GM12878 (cell line): Measurements from ENCODE around the gene IHH. TPM values are rescaled to one million over a fixed set of nuclear protein-coding genes. Genes with fewer than 3 reads are reported as not detected.

ENCODE experiments used
- ATAC-seq: fragments of 200-7000 bp; cut with Tn5 transposase; 3 replicates; pipeline ENCODE4 v1.9.1; 2020; ENCODE audit warnings: mild to moderate bottlenecking, moderate library complexity
- BruUV-seq: library from RNA; stranded (reverse); fragments of 400-500 nt; replicated peaks from 2 replicates; lab custom pipeline; 2021; lab: Mats Ljungman, UMichigan
- CTCF ChIA-PET: fragments of 300-600 bp; sonication (Branson Sonifier 250); formaldehyde crosslinking; extraction: SDS; loops from one replicate; lab custom pipeline; 2021; ENCODE audit warnings: inconsistent platforms; lab: Yijun Ruan, JAX
- POLR2A ChIA-PET: fragments of 350-600 bp; formaldehyde crosslinking; extraction: SDS; loops from one replicate; lab custom pipeline; 2021; ENCODE audit warnings: inconsistent platforms; lab: Charles Lee
- RAD21 ChIA-PET: fragments of 300-600 bp; sonication (Branson Sonifier 250); formaldehyde crosslinking; loops from one replicate; lab custom pipeline; 2023; ENCODE audit warnings: antibody characterized with exemption; ENCODE audit not compliant: unreplicated experiment; lab: Charles Lee
- SMC1A ChIA-PET: fragments of 300-600 bp; sonication (Branson Sonifier 250); formaldehyde crosslinking; loops from one replicate; lab custom pipeline; 2023; ENCODE audit not compliant: unreplicated experiment, uncharacterized antibody; lab: Charles Lee
- DNase-seq: peaks from one replicate; pipeline ENCODE4 v3.0.0-alpha.2; 2011; ENCODE audit warnings: low read depth, low spot score
- FAIRE-seq: peaks from 3 replicates; lab custom pipeline; 2011; peaks lifted over from hg19 to GRCh38; lab: Jason Lieb, UNC
- H2AFZ ChIP-seq: 2 replicates; pipeline ENCODE4 v1.6.0; 2011; ENCODE audit warnings: low read depth, low read length, control low read depth; ENCODE audit not compliant: control insufficient read depth
- H3K27ac ChIP-seq: 2 replicates; pipeline ENCODE4 v1.5.1; 2011; ENCODE audit warnings: control low read depth; ENCODE audit not compliant: control insufficient read depth, insufficient read depth
- H3K27me3 ChIP-seq, 2 experiments: replicated peaks in 1 of 2; 2 replicates each; pipeline versions ENCODE4 v1.6.0 to v1.6.1; 2011; ENCODE audit warnings: low read length in 1 of 2; ENCODE audit not compliant: control insufficient read depth in 2 of 2, insufficient read depth in 2 of 2
- H3K36me3 ChIP-seq, 2 experiments: 2 replicates each; pipeline ENCODE4 v1.5.1; 2011; ENCODE audit warnings: low read length in 1 of 2; ENCODE audit not compliant: control insufficient read depth in 2 of 2, insufficient read depth in 2 of 2
- H3K4me1 ChIP-seq: 2 replicates; pipeline ENCODE4 v1.6.1; 2011; ENCODE audit warnings: mild to moderate bottlenecking, low read length, moderate library complexity, mixed read lengths; ENCODE audit not compliant: control insufficient read depth, insufficient read depth
- H3K4me2 ChIP-seq: 2 replicates; pipeline ENCODE4 v1.6.0; 2011; ENCODE audit warnings: control low read depth; ENCODE audit not compliant: control insufficient read depth, insufficient read depth
- H3K4me3 ChIP-seq: fragments of 200-600 bp; sonication (generic); 2 replicates; pipeline ENCODE4 v1.5.1; 2016
- H3K79me2 ChIP-seq: 2 replicates; pipeline ENCODE4 v1.6.0; 2011; ENCODE audit warnings: low read length; ENCODE audit not compliant: control insufficient read depth, insufficient read depth
- H3K9ac ChIP-seq: 2 replicates; pipeline ENCODE4 v1.8.0; 2011; ENCODE audit warnings: low read length, control low read depth, mixed read lengths; ENCODE audit not compliant: control insufficient read depth, insufficient read depth
- H3K9me3 ChIP-seq: replicated peaks from 3 replicates; pipeline ENCODE4 v1.5.1; 2011; ENCODE audit warnings: mild to moderate bottlenecking, low read length; ENCODE audit not compliant: control insufficient read depth, insufficient read depth
- H4K20me1 ChIP-seq: 2 replicates; pipeline ENCODE4 v1.6.0; 2011; ENCODE audit not compliant: control insufficient read depth, insufficient read depth
- BHLHE40 ChIP-seq, 2 experiments: fragments of 450-650 bp in 1 of 2; IDR thresholded peaks; 2 replicates each; pipeline ENCODE4 v1.6.1; 2011 to 2017; ENCODE audit warnings: low read depth in 2 of 2, borderline replicate concordance in 1 of 2, improper control_type of control experiment in 1 of 2, low read length in 1 of 2, mild to moderate bottlenecking in 1 of 2
- CBX5 ChIP-seq: sonication (generic); IDR thresholded peaks from 2 replicates; pipeline ENCODE4 v1.6.1; 2016; ENCODE audit warnings: low read depth, moderate library complexity, mild to moderate bottlenecking, inconsistent platforms
- CREM ChIP-seq: IDR thresholded peaks from 2 replicates; pipeline ENCODE4 v1.6.1; 2014; ENCODE audit warnings: antibody characterized with exemption, low read depth
- CTCF ChIP-seq, 3 experiments: IDR thresholded peaks in 2 of 3; conservative IDR thresholded peaks in 1 of 3; 2 replicates each; pipeline ENCODE4 v1.5.1; 2011; ENCODE audit warnings: low read depth in 3 of 3, low read length in 3 of 3, mild to moderate bottlenecking in 3 of 3, control low read depth in 2 of 3, moderate library complexity in 2 of 3, inconsistent platforms in 1 of 3, mixed read lengths in 1 of 3; ENCODE audit not compliant: control insufficient read depth in 2 of 3, insufficient read depth in 1 of 3; ENCODE audit errors: extremely low read depth in 1 of 3
- EP300 ChIP-seq, 2 experiments: fragments of 150-350 bp in 1 of 2; IDR thresholded peaks; 2 replicates each; pipeline ENCODE4 v1.6.1; 2011 to 2012; ENCODE audit warnings: low read depth in 2 of 2, low read length in 2 of 2, borderline replicate concordance in 1 of 2, improper control_type of control experiment in 1 of 2, inconsistent platforms in 1 of 2; ENCODE audit not compliant: control insufficient read depth in 1 of 2
- MXI1 ChIP-seq: fragments of 150-350 bp; IDR thresholded peaks from 2 replicates; pipeline ENCODE4 v1.6.1; 2011; ENCODE audit warnings: low read depth, mild to moderate bottlenecking, inconsistent platforms, low read length, improper control_type of control experiment
- NFYA ChIP-seq: IDR thresholded peaks from 2 replicates; pipeline ENCODE4 v1.6.1; 2011; ENCODE audit warnings: low read depth, mild to moderate bottlenecking, low read length, improper control_type of control experiment, borderline replicate concordance
- NR2C1 ChIP-seq: fragments of 450-650 bp; IDR thresholded peaks from 2 replicates; pipeline ENCODE4 v1.6.1; 2017; ENCODE audit warnings: antibody characterized with exemption, mild to moderate bottlenecking, moderate library complexity
- POLR2AphosphoS2 ChIP-seq: IDR thresholded peaks from 2 replicates; pipeline ENCODE4 v1.6.1; 2011; ENCODE audit warnings: low read depth, mild to moderate bottlenecking, low read length, improper control_type of control experiment, moderate library complexity
- POU2F2 ChIP-seq: IDR thresholded peaks from 3 replicates; pipeline ENCODE4 v1.6.1; 2011; ENCODE audit warnings: low read depth, mild to moderate bottlenecking, low read length, borderline replicate concordance
- RAD21 ChIP-seq: IDR thresholded peaks from 2 replicates; pipeline ENCODE4 v1.6.1; 2011; ENCODE audit warnings: mild to moderate bottlenecking, low read depth, low read length, moderate library complexity; ENCODE audit not compliant: insufficient read depth
- RCOR1 ChIP-seq: conservative IDR thresholded peaks from 2 replicates; pipeline ENCODE4 v1.6.1; 2012; ENCODE audit warnings: low read depth, low read length, improper control_type of control experiment
- SREBF1 ChIP-seq: IDR thresholded peaks from 2 replicates; pipeline ENCODE4 v1.6.1; 2012; ENCODE audit warnings: mild to moderate bottlenecking, low read length
- TAF1 ChIP-seq: IDR thresholded peaks from 2 replicates; pipeline ENCODE4 v1.6.1; 2011; ENCODE audit warnings: mild to moderate bottlenecking, low read depth, low read length, borderline replicate concordance
- TCF12 ChIP-seq: IDR thresholded peaks from 2 replicates; pipeline ENCODE4 v1.6.1; 2011; ENCODE audit warnings: low read depth, mild to moderate bottlenecking, low read length
- TCF3 ChIP-seq: IDR thresholded peaks from 2 replicates; pipeline ENCODE4 v1.6.1; 2012; ENCODE audit warnings: low read depth, mild to moderate bottlenecking, low read length, borderline replicate concordance; ENCODE audit not compliant: insufficient read depth
- YBX1 ChIP-seq: fragments of 450-650 bp; IDR thresholded peaks from 2 replicates; pipeline ENCODE4 v1.6.1; 2016; ENCODE audit warnings: antibody characterized with exemption
- WGBS: methylation state at CpG from one replicate; pipeline ENCODE4 v1.1.6; 2016; ENCODE audit warnings: low lambda C conversion rate; ENCODE audit not compliant: insufficient replicate concordance, insufficient coverage; ENCODE audit errors: missing lambda C conversion rate; 5-methylcytosine and 5-hydroxymethylcytosine counted together
- in situ Hi-C: fragments of 300-500 bp; cut with MboI; formaldehyde crosslinking; loops from 9 replicates; pipeline ENCODE4 v1.14.3; 2018; ENCODE audit warnings: mixed read lengths
- intact Hi-C: fragments of 100-400 bp; cut with micrococcal nuclease; formaldehyde crosslinking; loops from one replicate; pipeline ENCODE4 v1.14.2; 2022; ENCODE audit not compliant: unreplicated experiment
- polyA plus RNA-seq, 11 experiments: library from polyadenylated mRNA; depleted of rRNA in 4 of 11; unstranded in 6 of 11; stranded (reverse) in 5 of 11; fragments of >200 nt; fragmentation: Nextera tagmentation in 4 of 11; fragmentation: Illumina TruSeq in 1 of 11; extraction: Ambion mirVana in 4 of 11; extraction: Trizol in 1 of 11; gene quantifications; 1 replicate in 1 of 11; 2 replicates in 10 of 11; pipeline versions ENCODE4 v1.2.1 to v1.2.3, GENCODE V29; 2011 to 2016; ENCODE audit warnings: inconsistent platforms in 2 of 11, missing spikeins in 2 of 11, low read depth in 1 of 11
- total RNA-seq, 4 experiments: library from RNA; depleted of rRNA in 3 of 4; stranded (reverse); fragments of >200 nt in 3 of 4; fragmentation: Illumina TruSeq in 1 of 4; extraction: Trizol in 1 of 4; gene quantifications; 2 replicates each; pipeline versions ENCODE4 v1.2.1 to v1.2.3, GENCODE V29; 2013 to 2021
- TF ChIP-seq, protein P1 (sequence below): IDR thresholded peaks from 2 replicates; pipeline ENCODE4 v1.6.1; 2012; ENCODE audit warnings: low read depth, low read length, improper control_type of control experiment
- TF ChIP-seq, protein P2 (sequence below): fragments of 150-350 bp; IDR thresholded peaks from 2 replicates; pipeline ENCODE4 v1.6.1; 2014; ENCODE audit warnings: mild to moderate bottlenecking, low read depth, low read length

IHH gene
- total and polyA plus RNA-seq, 10 of the 15 experiments (the other 5 are each of a cell fraction or from before 2014, with no cell fraction given): 0.04 TPM; not detected in 9

GRCh38 chr2:219010162-219010756 lies 50.5 kb downstream of the IHH start:
- ChIA-PET RAD21 (interaction anchor here (0.6 to 1.8 kb wide), 3 partner anchors 75 to 144 kb away, joined by 3 to 6 read pairs (median 3); no protein-coding TSS in a partner anchor), POLR2A (interaction anchor here (0.6 kb wide), 1 partner anchor 218 kb away, joined by 4 read pairs; no protein-coding TSS in a partner anchor), SMC1A (interaction anchor here (0.7 to 2.5 kb wide), 4 partner anchors 53 to 847 kb away, joined by 3 to 9 read pairs (median 4); no protein-coding TSS in a partner anchor), CTCF (interaction anchor here (0.6 to 2.4 kb wide), 13 partner anchors 9 to 890 kb away, joined by 3 to 9 read pairs (median 4); partner anchors contain the start of gene CDK5R2)
- Histone ChIP-seq H3K4me3 (no peak overlapping the region), H3K4me1 (no peaks in the 10 kb centered on the region), H3K9me3 (no peaks in the 10 kb centered on the region), H2AFZ (no peak overlapping the region), H3K79me2 (no peaks in the 10 kb centered on the region), H4K20me1 (no peaks in the 10 kb centered on the region), H3K36me3 (no peaks in the 10 kb centered on the region), H3K27ac (no peak overlapping the region), H3K9ac (no peak overlapping the region), H3K27me3 (no peaks in the 10 kb centered on the region; a peak in 2 of 4 replicates), H3K4me2 (no peak overlapping the region)
- intact Hi-C loops: no loop called here
- peak; percentile 89 for ATAC-seq
- 7% methylated on average over 6 of the region's 6 CpGs for WGBS
- no peak for DNase-seq
- in situ Hi-C loops: no loop called here
- FAIRE-seq: peak; percentile 62
- BruUV-seq: no TSS peak
- no peak for TF ChIP-seq RCOR1
- TF ChIP-seq TAF1: no peak
- TF ChIP-seq CREM: no peak
- no peak for TF ChIP-seq YBX1
- no peak for TF ChIP-seq MXI1
- no peak for TF ChIP-seq POU2F2
- peak; percentile 59 to 69 (median 61) for TF ChIP-seq CTCF (IDR thresholded peaks at IDR 0.05 in 2 of 3, conservative IDR thresholded peaks at IDR 0.05 in 1 of 3; ENCODE audit: control insufficient read depth in 2 of 3, extremely low read depth in 1 of 3, insufficient read depth in 1 of 3, low read depth in 3 of 3, low read length in 3 of 3)
- no peak for TF ChIP-seq SREBF1
- TF ChIP-seq RAD21: peak; percentile 20; the same call in 1 of the 2 replicates
- TF ChIP-seq NR2C1: no peak
- TF ChIP-seq EP300 (IDR thresholded peaks at IDR 0.05; ENCODE audit: borderline replicate concordance in 1 of 2, control insufficient read depth in 1 of 2, low read depth in 2 of 2, low read length in 2 of 2): no peak
- TF ChIP-seq, protein P1, sequence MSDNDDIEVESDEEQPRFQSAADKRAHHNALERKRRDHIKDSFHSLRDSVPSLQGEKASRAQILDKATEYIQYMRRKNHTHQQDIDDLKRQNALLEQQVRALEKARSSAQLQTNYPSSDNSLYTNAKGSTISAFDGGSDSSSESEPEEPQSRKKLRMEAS: no peak
- no peak for TF ChIP-seq TCF12
- TF ChIP-seq CBX5: no peak
- 0 out of 2 replicates have a peak, but pooled peaks have one; percentile 15 for TF ChIP-seq TCF3
- TF ChIP-seq, protein P2, sequence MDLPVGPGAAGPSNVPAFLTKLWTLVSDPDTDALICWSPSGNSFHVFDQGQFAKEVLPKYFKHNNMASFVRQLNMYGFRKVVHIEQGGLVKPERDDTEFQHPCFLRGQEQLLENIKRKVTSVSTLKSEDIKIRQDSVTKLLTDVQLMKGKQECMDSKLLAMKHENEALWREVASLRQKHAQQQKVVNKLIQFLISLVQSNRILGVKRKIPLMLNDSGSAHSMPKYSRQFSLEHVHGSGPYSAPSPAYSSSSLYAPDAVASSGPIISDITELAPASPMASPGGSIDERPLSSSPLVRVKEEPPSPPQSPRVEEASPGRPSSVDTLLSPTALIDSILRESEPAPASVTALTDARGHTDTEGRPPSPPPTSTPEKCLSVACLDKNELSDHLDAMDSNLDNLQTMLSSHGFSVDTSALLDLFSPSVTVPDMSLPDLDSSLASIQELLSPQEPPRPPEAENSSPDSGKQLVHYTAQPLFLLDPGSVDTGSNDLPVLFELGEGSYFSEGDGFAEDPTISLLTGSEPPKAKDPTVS: no peak
- no peak for TF ChIP-seq POLR2AphosphoS2
- no peak for TF ChIP-seq NFYA
- no peak for TF ChIP-seq BHLHE40 (IDR thresholded peaks at IDR 0.05; ENCODE audit: borderline replicate concordance in 1 of 2, low read depth in 2 of 2, low read length in 1 of 2)
